DOHH2 (cell line): Measurements from ENCODE around the gene TCFL5.

Source experiments
- H3F3A ChIP-seq: fragments of 200-600 bp; sonication (generic), shearing (Covaris generic); 2 replicates; pipeline ENCODE4 v1.6.0; 2016; ENCODE audit warnings: antibody characterized with exemption, mild to moderate bottlenecking; ENCODE audit not compliant: control insufficient read depth, insufficient read depth
- H3K27ac ChIP-seq: fragments of 200-600 bp; sonication (generic); 2 replicates; pipeline ENCODE4 v1.5.1; 2014; ENCODE audit warnings: low read depth, mild to moderate bottlenecking, low read length, moderate library complexity
- H3K27me3 ChIP-seq: fragments of 200-600 bp; sonication (generic); 2 replicates; pipeline ENCODE4 v1.6.1; 2014; ENCODE audit warnings: mild to moderate bottlenecking, low read length, mixed read lengths; ENCODE audit not compliant: control insufficient read depth
- H3K36me3 ChIP-seq: fragments of 200-600 bp; sonication (generic); 2 replicates; pipeline ENCODE4 v1.6.1; 2014; ENCODE audit warnings: mild to moderate bottlenecking, low read length, moderate library complexity, mixed read lengths; ENCODE audit not compliant: control insufficient read depth
- H3K4me1 ChIP-seq: fragments of 200-600 bp; sonication (generic); 2 replicates; pipeline ENCODE4 v1.6.1; 2014; ENCODE audit warnings: mild to moderate bottlenecking, low read length, mixed read lengths; ENCODE audit not compliant: control insufficient read depth
- H3K4me2 ChIP-seq: fragments of 200-600 bp; sonication (generic); 2 replicates; pipeline ENCODE4 v1.6.0; 2014; ENCODE audit warnings: mild to moderate bottlenecking, low read length, moderate library complexity
- H3K4me3 ChIP-seq: fragments of 200-600 bp; sonication (generic); 2 replicates; pipeline ENCODE4 v1.5.1; 2014; ENCODE audit warnings: mild to moderate bottlenecking, low read length, mixed read lengths
- H3K79me2 ChIP-seq: fragments of 200-600 bp; sonication (generic); 2 replicates; pipeline ENCODE4 v1.6.1; 2014; ENCODE audit warnings: mild to moderate bottlenecking, low read length, mixed read lengths; ENCODE audit not compliant: control insufficient read depth
- H3K9me2 ChIP-seq: fragments of 200-600 bp; sonication (generic); replicated peaks from 2 replicates; pipeline ENCODE4 v1.6.1; 2014; ENCODE audit warnings: mild to moderate bottlenecking, low read length, mixed read lengths; ENCODE audit not compliant: control insufficient read depth
- H3K9me3 ChIP-seq: fragments of 200-600 bp; sonication (generic); 2 replicates; pipeline ENCODE4 v1.6.1; 2014; ENCODE audit warnings: antibody characterized with exemption, low read length, mixed read lengths; ENCODE audit not compliant: control insufficient read depth, insufficient read depth
- H4K20me1 ChIP-seq: fragments of 200-600 bp; sonication (generic); 2 replicates; pipeline ENCODE4 v1.6.0; 2014; ENCODE audit warnings: low read depth, mild to moderate bottlenecking, antibody characterized with exemption, low read length, moderate library complexity; ENCODE audit not compliant: control insufficient read depth, insufficient read depth
- CTCF ChIP-seq: fragments of 200-600 bp; sonication (generic); IDR thresholded peaks from one replicate; pipeline ENCODE4 v1.5.1; 2014; ENCODE audit warnings: antibody characterized with exemption, mild to moderate bottlenecking, low read depth, low read length; ENCODE audit not compliant: poor library complexity, severe bottlenecking
- EZH2phosphoT487 ChIP-seq: fragments of 200-600 bp; sonication (generic); IDR thresholded peaks from 2 replicates; pipeline ENCODE4 v1.6.1; 2017; ENCODE audit warnings: borderline replicate concordance, mild to moderate bottlenecking, antibody characterized with exemption, low read length, moderate library complexity, mixed read lengths

Gene TCFL5

DNA sequence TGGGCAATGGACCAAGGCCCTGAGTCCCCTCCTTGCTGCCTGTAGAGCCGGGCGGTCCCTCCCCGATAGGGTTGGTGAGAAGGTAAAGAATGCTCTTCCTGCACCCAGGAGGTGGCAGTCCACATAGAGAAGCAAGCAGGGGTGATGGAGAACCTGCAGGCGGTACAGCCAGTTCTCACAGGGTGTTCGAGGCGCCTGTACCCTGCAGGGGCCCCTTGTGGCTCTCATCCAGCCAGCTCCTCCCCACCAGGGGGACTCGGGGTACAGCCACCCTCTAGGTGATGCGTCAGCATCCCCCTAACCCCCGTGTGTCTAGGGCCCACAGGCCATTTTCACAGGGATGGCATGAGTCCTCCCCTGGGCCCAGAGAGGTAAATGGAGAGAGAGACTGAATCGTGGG, 49.9 kb downstream of the TCFL5 start:
- peaks cover 14% of the 10 kb centered on the region for H3K4me1 ChIP-seq

GRCh38 chr20:62811320-62811719, 50.3 kb downstream of the TCFL5 start:
- Histone ChIP-seq H3K79me2 (peaks cover 25% of the 10 kb centered on the region), H3K36me3 (peaks cover 56% of the 10 kb centered on the region), H4K20me1 (peaks cover 5% of the 10 kb centered on the region; the same call in 1 of the 2 replicates), H3K9me3 (no peaks in the 10 kb centered on the region), H3K9me2 (no peaks in the 10 kb centered on the region), H3K4me3 (no peak overlapping the region), H3F3A (no peaks in the 10 kb centered on the region), H3K4me1 (peaks cover 18% of the 10 kb centered on the region), H3K27ac (no peak overlapping the region), H3K27me3 (peaks cover 7% of the 10 kb centered on the region; the same call in 1 of the 2 replicates), H3K4me2 (no peak overlapping the region)
- TF ChIP-seq EZH2phosphoT487 (no peak), CTCF (no peak)

More for the DNA sequence above, 49.9 kb downstream of the TCFL5 start:
- Histone ChIP-seq H3K27me3 (peaks cover 10% of the 10 kb centered on the region; the same call in 1 of the 2 replicates), H3K4me3 (no peak overlapping the region), H3K9me3 (no peaks in the 10 kb centered on the region), H3F3A (no peaks in the 10 kb centered on the region), H3K79me2 (peaks cover 21% of the 10 kb centered on the region), H3K27ac (no peak overlapping the region), H4K20me1 (peaks cover 3% of the 10 kb centered on the region; the same call in 1 of the 2 replicates), H3K36me3 (peaks cover 52% of the 10 kb centered on the region), H3K4me2 (no peak overlapping the region), H3K9me2 (no peaks in the 10 kb centered on the region)
- TF ChIP-seq EZH2phosphoT487 (no peak), CTCF (no peak)

DNA sequence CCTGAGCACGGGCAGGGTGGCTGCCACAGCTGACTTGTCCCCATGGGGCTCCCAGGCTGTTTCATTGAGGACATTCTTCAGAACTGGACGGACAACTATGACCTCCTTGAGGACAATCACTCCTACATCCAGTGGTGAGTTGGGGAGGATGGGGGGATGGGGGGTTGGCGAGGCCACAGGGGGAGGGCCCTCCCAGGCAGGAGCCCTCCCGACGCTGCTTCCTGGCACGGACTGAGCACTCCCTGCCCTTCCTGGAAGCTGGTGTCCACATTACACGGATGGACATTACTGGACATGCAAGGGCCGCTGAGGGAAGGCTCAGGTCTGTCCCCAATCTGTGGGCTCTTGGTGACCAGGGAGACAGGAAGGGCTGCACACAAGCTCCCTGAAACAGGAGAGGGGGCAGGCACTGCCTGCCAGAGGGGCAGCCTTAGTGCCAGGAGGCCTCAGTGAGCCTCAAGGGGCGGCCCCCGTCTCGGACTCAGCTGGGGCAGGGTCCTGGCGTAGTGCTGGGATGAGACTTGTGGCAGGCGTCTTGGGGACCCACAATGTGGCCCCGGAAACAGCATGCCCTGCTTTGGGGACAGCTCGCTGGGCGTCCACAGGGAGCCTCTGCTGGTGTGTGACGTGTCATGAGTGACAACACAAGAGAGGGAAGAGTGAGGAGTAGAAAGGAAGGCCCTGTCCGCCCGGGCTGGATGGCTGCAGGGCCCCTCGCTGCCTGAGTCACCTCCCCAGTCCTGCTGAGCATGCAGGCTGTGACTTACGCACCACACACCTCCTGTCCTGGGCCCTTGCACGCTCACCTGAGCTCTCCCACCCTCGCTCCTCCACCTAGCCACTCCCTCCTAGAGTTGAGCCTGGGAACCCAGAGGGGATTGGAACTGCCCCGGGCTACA, 51.8 kb downstream of the TCFL5 start:
- Histone ChIP-seq H3K27ac (no peak overlapping the region), H3K79me2 (peaks cover 40% of the 10 kb centered on the region), H3K27me3 (no peaks in the 10 kb centered on the region), H3K36me3 (peaks cover 66% of the 10 kb centered on the region), H3K9me2 (no peaks in the 10 kb centered on the region), H4K20me1 (peaks cover 14% of the 10 kb centered on the region), H3F3A (no peaks in the 10 kb centered on the region), H3K4me3 (no peak overlapping the region), H3K4me2 (no peak overlapping the region), H3K4me1 (peaks cover 24% of the 10 kb centered on the region), H3K9me3 (no peaks in the 10 kb centered on the region)
- TF ChIP-seq CTCF = no peak
- TF ChIP-seq EZH2phosphoT487 = no peak
